Adrenal gland (tissue), 12 donors: ENCODE measurements around the gene HIP1R. TPM values are rescaled to one million over a fixed set of nuclear protein-coding genes. Genes with fewer than 3 reads are reported as not detected.
A peak's percentile ranks its signal among the peaks of the same experiment; 100 is the strongest.

ENCODE experiments used
- DNase-seq, 7 donors: peaks; one replicate each; pipeline ENCODE4 v3.0.0-alpha.2; 2019 to 2020
- H3K27ac ChIP-seq, 5 donors: fragments of 200-600 bp; sonication (generic) in 4 of 5; 1 replicate in 3 of 5; 2 replicates in 2 of 5; pipeline versions ENCODE4 v1.5.1 to v1.8.0; 2016 to 2020; ENCODE audit warnings: mild to moderate bottlenecking in 1 of 5
- H3K27me3 ChIP-seq: fragments of 200-600 bp; 2 replicates; pipeline ENCODE4 v1.8.0; 2021
- H3K36me3 ChIP-seq, 2 donors: fragments of 200-600 bp; replicated peaks in 1 of 2; 1 replicate in 1 of 2; 2 replicates in 1 of 2; pipeline versions ENCODE4 v1.5.1 to v1.8.0; 2018 to 2022
- H3K4me1 ChIP-seq, 2 donors: fragments of 200-600 bp; replicated peaks in 1 of 2; 1 replicate in 1 of 2; 2 replicates in 1 of 2; pipeline versions ENCODE4 v1.5.1 to v1.8.0; 2018 to 2021
- H3K4me3 ChIP-seq, 4 donors: fragments of 200-600 bp; sonication (generic) in 3 of 4; one replicate each; pipeline ENCODE4 v1.5.1; 2016 to 2018
- H3K9me3 ChIP-seq, 3 donors: fragments of 200-600 bp; sonication (generic) in 1 of 3; replicated peaks in 1 of 3; 1 replicate in 2 of 3; 2 replicates in 1 of 3; pipeline versions ENCODE4 v1.5.1 to v1.8.0; 2016 to 2021
- POLR2A ChIP-seq, 2 donors: fragments of 450-650 bp; IDR thresholded peaks; one replicate each; pipeline ENCODE4 v1.6.1; 2017; ENCODE audit warnings: antibody characterized with exemption in 2 of 2, mild to moderate bottlenecking in 2 of 2, moderate library complexity in 1 of 2
- WGBS, 4 donors: extraction: QIAGEN DNeasy Blood & Tissue Kit in 2 of 4; methylation state at CpG; one replicate each; pipeline versions ENCODE4 v1.1.5 to v1.1.7; 2013 to 2017; 5-methylcytosine and 5-hydroxymethylcytosine counted together
- intact Hi-C, 2 donors: fragments of 100-400 bp; cut with DNase I; formaldehyde crosslinking; loops; one replicate each; pipeline versions ENCODE4 v1.14.1 to v1.15.0; 2022 to 2023
- polyA plus RNA-seq, 3 donors: library from polyadenylated mRNA; stranded (reverse); fragments of 200-250 nt in 2 of 3; fragments of 350-450 nt in 1 of 3; fragmentation: Illumina TruSeq in 1 of 3; extraction: RNeasy Lipid Tissue Mini Kit (QIAGEN cat#74804) in 1 of 3; gene quantifications; one replicate each; pipeline ENCODE4 v1.2.3, GENCODE V29; 2013 to 2014
- total RNA-seq, 9 donors: library from RNA; depleted of rRNA in 4 of 9; stranded (reverse); fragments of >200 nt in 4 of 9; fragments of 120-200 nt in 1 of 9; fragmentation: NEBNext Ultra II Directional in 1 of 9; extraction: Animal tissue kit (Norgen Biotek cat#: 25700) in 1 of 9; gene quantifications; one replicate each; pipeline versions ENCODE4 v1.1.0 to v1.2.4, GENCODE V29; 2013 to 2023
- TF ChIP-seq, protein P1 (sequence below), 6 experiments: fragments of 450-650 bp in 4 of 6; fragments of 200-600 bp in 2 of 6; sonication (generic) in 1 of 6; IDR thresholded peaks; 1 replicate in 5 of 6; 2 replicates in 1 of 6; pipeline versions ENCODE4 v1.5.1 to v1.8.0; 2016 to 2021; ENCODE audit warnings: antibody characterized with exemption in 6 of 6, mild to moderate bottlenecking in 2 of 6, moderate library complexity in 1 of 6
- donor health status: healthy with polysubstance abuse.
- donor health status: Bipolar disorder and iron deficiency.
- donor health status: DM: yes; HTN: yes; CAD: no.
- donor health status: DM: no; HTN: no; CAD: no.
- donor health status: DM: no; HTN: no; CAD: no.
- donor health status: DM: yes; HTN: yes; CAD: no.

HIP1R gene
- total and polyA plus RNA-seq, 12 donors, result 21.6 to 107 (median 41.3) TPM

- peak in 2 of 7 donors; percentile 30 to 47 for DNase-seq
- Histone ChIP-seq H3K9me3 (no peaks in the 10 kb centered on the region), H3K4me3 (no peak overlapping the region), H3K4me1 (peaks cover 12 to 27% of the 10 kb centered on the region in 2 donors), H3K36me3 (peaks cover 0 to 3% of the 10 kb centered on the region in 2 donors), H3K27me3 (no peaks in the 10 kb centered on the region), H3K27ac (peak overlapping the region in 4 of 5 donors; percentile 45 to 91 (median 72))
- 74 to 92% (median 78%) methylated on average over 10 to 23 of the region's 23 CpGs for WGBS, 4 donors
- no peak for TF ChIP-seq POLR2A (IDR thresholded peaks at IDR 0.05)
- TF ChIP-seq, protein P1, sequence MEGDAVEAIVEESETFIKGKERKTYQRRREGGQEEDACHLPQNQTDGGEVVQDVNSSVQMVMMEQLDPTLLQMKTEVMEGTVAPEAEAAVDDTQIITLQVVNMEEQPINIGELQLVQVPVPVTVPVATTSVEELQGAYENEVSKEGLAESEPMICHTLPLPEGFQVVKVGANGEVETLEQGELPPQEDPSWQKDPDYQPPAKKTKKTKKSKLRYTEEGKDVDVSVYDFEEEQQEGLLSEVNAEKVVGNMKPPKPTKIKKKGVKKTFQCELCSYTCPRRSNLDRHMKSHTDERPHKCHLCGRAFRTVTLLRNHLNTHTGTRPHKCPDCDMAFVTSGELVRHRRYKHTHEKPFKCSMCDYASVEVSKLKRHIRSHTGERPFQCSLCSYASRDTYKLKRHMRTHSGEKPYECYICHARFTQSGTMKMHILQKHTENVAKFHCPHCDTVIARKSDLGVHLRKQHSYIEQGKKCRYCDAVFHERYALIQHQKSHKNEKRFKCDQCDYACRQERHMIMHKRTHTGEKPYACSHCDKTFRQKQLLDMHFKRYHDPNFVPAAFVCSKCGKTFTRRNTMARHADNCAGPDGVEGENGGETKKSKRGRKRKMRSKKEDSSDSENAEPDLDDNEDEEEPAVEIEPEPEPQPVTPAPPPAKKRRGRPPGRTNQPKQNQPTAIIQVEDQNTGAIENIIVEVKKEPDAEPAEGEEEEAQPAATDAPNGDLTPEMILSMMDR (IDR thresholded peaks at IDR 0.05), result no peak
- intact Hi-C loops, result loop anchor here in 1 of 2 donors (2.0 kb wide), 1 partner anchor 90 kb away; no protein-coding TSS in a partner anchor
These were observed 25.8 kb downstream of the HIP1R start for GRCh38 chr12:122860854-122861586.

DNA sequence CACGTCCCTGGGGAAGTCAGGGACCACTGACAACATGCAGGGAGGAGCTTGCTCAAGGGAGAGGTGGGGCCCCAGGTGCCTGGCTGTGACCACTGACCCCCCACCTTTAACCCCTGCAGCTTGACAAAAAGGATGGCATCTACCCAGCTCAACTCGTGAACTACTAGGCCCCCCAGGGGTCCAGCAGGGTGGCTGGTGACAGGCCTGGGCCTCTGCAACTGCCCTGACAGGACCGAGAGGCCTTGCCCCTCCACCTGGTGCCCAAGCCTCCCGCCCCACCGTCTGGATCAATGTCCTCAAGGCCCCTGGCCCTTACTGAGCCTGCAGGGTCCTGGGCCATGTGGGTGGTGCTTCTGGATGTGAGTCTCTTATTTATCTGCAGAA lies 26.3 kb downstream of the HIP1R start:
- Histone ChIP-seq H3K4me3 (no peak overlapping the region), H3K27ac (peak overlapping the region in 3 of 5 donors; percentile 62 to 91 (median 82)), H3K36me3 (peaks cover 0 to 8% of the 10 kb centered on the region in 2 donors), H3K4me1 (peaks cover 12 to 27% of the 10 kb centered on the region in 2 donors), H3K9me3 (no peaks in the 10 kb centered on the region), H3K27me3 (no peaks in the 10 kb centered on the region)
- DNase-seq, result no peak
- intact Hi-C loops, result loop anchor here in 1 of 2 donors (2.0 kb wide), 1 partner anchor 89 kb away; no protein-coding TSS in a partner anchor
- TF ChIP-seq POLR2A (IDR thresholded peaks at IDR 0.05), result no peak
- TF ChIP-seq, protein P1 (IDR thresholded peaks at IDR 0.05), result no peak
- 52 to 71% (median 58%) methylated on average over 1 to 5 of the region's 5 CpGs for WGBS, 4 donors

DNA sequence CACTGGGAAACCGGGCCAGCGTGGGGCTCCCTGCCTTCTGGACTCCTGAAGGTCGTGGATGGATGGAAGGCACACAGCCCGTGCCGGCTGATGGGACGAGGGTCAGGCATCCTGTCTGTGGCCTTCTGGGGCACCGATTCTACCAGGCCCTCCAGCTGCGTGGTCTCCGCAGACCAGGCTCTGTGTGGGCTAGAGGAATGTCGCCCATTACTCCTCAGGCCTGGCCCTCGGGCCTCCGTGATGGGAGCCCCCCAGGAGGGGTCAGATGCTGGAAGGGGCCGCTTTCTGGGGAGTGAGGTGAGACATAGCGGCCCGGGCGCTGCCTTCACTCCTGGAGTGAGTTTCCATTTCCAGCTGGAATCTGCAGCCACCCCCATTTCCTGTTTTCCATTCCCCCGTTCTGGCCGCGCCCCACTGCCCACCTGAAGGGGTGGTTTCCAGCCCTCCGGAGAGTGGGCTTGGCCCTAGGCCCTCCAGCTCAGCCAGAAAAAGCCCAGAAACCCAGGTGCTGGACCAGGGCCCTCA lies 26.9 kb downstream of the HIP1R start:
- intact Hi-C loops, result no loop called here
- TF ChIP-seq, protein P1 (IDR thresholded peaks at IDR 0.05), result no peak
- no peak for TF ChIP-seq POLR2A (IDR thresholded peaks at IDR 0.05)
- H3K36me3 ChIP-seq, result peaks cover 0 to 13% of the 10 kb centered on the region in 2 donors
- peak in 3 of 7 donors; percentile 47 to 59 (median 47) for DNase-seq
- peaks cover 12 to 27% of the 10 kb centered on the region in 2 donors for H3K4me1 ChIP-seq
- 27 to 49% (median 47%) methylated on average over 10 to 20 of the region's 20 CpGs for WGBS, 4 donors
- H3K4me3 ChIP-seq, result no peak overlapping the region
- no peaks in the 10 kb centered on the region for H3K27me3 ChIP-seq
- peak overlapping the region in 3 of 5 donors; percentile 62 to 91 (median 82) for H3K27ac ChIP-seq
- H3K9me3 ChIP-seq, result no peaks in the 10 kb centered on the region

GRCh38 chr12:122862872-122863701 lies 27.8 kb downstream of the HIP1R start:
- Histone ChIP-seq H3K27me3 (no peaks in the 10 kb centered on the region), H3K27ac (peak overlapping the region in 4 of 5 donors; percentile 17 to 79 (median 56)), H3K9me3 (no peaks in the 10 kb centered on the region), H3K4me3 (no peak overlapping the region), H3K36me3 (peaks cover 0 to 22% of the 10 kb centered on the region in 2 donors), H3K4me1 (peaks cover 21 to 36% of the 10 kb centered on the region in 2 donors)
- peak in 5 of 7 donors; percentile 54 to 77 (median 62) for DNase-seq
- TF ChIP-seq, protein P1 (IDR thresholded peaks at IDR 0.05), result no peak
- TF ChIP-seq POLR2A (IDR thresholded peaks at IDR 0.05), result no peak
- WGBS, 4 donors, result 56 to 66% (median 63%) methylated on average over 9 to 12 of the region's 12 CpGs
- intact Hi-C loops, result no loop called here
